ENCODE data around the gene AKAP13.

Gene AKAP13

GRCh38 chr15:85709250-85709649, 328.8 kb downstream of the AKAP13 start:
- no peak for DNase-seq (ENCODE audit: extremely low spot score)
- POLR2A ChIA-PET: no interaction called here
- CTCF ChIA-PET: no interaction called here

GRCh38 chr15:85710340-85710842, 330.0 kb downstream of the AKAP13 start:
- no peak for DNase-seq (ENCODE audit: extremely low spot score)
- no peak for TF ChIP-seq TARDBP (IDR thresholded peaks at IDR 0.05)
- ChIA-PET POLR2A (no interaction called here), CTCF (no interaction called here)

More at GRCh38 chr15:85709250-85709649, 328.8 kb downstream of the AKAP13 start:
- no peak for TF ChIP-seq SUZ12 (IDR thresholded peaks at IDR 0.05)
- TF ChIP-seq FOXM1 (IDR thresholded peaks at IDR 0.05; ENCODE audit: borderline replicate concordance): no peak
- no peak for TF ChIP-seq ELF4 (IDR thresholded peaks at IDR 0.05)
- no peak for TF ChIP-seq FOXK2 (IDR thresholded peaks at IDR 0.05)
- no peak for TF ChIP-seq NFRKB (IDR thresholded peaks at IDR 0.05)
- no peak for TF ChIP-seq PKNOX1 (IDR thresholded peaks at IDR 0.05)
- no peak for TF ChIP-seq LEF1 (IDR thresholded peaks at IDR 0.05; ENCODE audit: borderline replicate concordance)
- TF ChIP-seq BHLHE40 (IDR thresholded peaks at IDR 0.05; ENCODE audit: borderline replicate concordance): no peak
- no peak for TF ChIP-seq CTBP1 (IDR thresholded peaks at IDR 0.05; ENCODE audit: borderline replicate concordance)
- no peak for TF ChIP-seq FOXA1 (IDR thresholded peaks at IDR 0.05)
- TF ChIP-seq ARNT (IDR thresholded peaks at IDR 0.05): no peak
- no peak for TF ChIP-seq HDGF (IDR thresholded peaks at IDR 0.05; ENCODE audit: borderline replicate concordance)
- no peak for TF ChIP-seq TARDBP (IDR thresholded peaks at IDR 0.05)
- TF ChIP-seq L3MBTL2 (conservative IDR thresholded peaks at IDR 0.05): no peak
- no peak for TF ChIP-seq ZNF384 (IDR thresholded peaks at IDR 0.05)
- no peak for TF ChIP-seq SP1 (IDR thresholded peaks at IDR 0.05)

- ChIA-PET POLR2A (no interaction called here), CTCF (no interaction called here)
- TF ChIP-seq L3MBTL2 (conservative IDR thresholded peaks at IDR 0.05) (no peak), NFRKB (IDR thresholded peaks at IDR 0.05) (no peak), CTBP1 (IDR thresholded peaks at IDR 0.05; ENCODE audit: borderline replicate concordance) (no peak)
- DNase-seq (ENCODE audit: extremely low spot score): no peak
Observed at GRCh38 chr15:85711580-85712192, 331.3 kb downstream of the AKAP13 start.

GRCh38 chr15:85716261-85716660, 335.9 kb downstream of the AKAP13 start:
- CTCF ChIA-PET: no interaction called here

GRCh38 chr15:85717212-85717611, 336.8 kb downstream of the AKAP13 start:
- TF ChIP-seq BHLHE40 (IDR thresholded peaks at IDR 0.05; ENCODE audit: borderline replicate concordance): no peak
- CTCF ChIA-PET: no interaction called here
- no peak for DNase-seq (ENCODE audit: extremely low spot score)
- POLR2A ChIA-PET: no interaction called here

More at GRCh38 chr15:85716261-85716660, 335.9 kb downstream of the AKAP13 start:
- POLR2A ChIA-PET: no interaction called here
- TF ChIP-seq LEF1 (IDR thresholded peaks at IDR 0.05; ENCODE audit: borderline replicate concordance) (no peak), ARNT (IDR thresholded peaks at IDR 0.05) (no peak), FOXK2 (IDR thresholded peaks at IDR 0.05) (no peak), CTBP1 (IDR thresholded peaks at IDR 0.05; ENCODE audit: borderline replicate concordance) (no peak), L3MBTL2 (conservative IDR thresholded peaks at IDR 0.05) (no peak), HDGF (IDR thresholded peaks at IDR 0.05; ENCODE audit: borderline replicate concordance) (no peak)
- no peak for DNase-seq (ENCODE audit: extremely low spot score)

GRCh38 chr15:85718271-85718971, 338.0 kb downstream of the AKAP13 start:
- no peak for DNase-seq (ENCODE audit: extremely low spot score)
- POLR2A ChIA-PET: no interaction called here
- CTCF ChIA-PET: interaction anchor here (0.6 to 0.7 kb wide), 2 partner anchors 105 to 112 kb away, joined by 3 to 4 read pairs; no protein-coding TSS in a partner anchor
- no peak for TF ChIP-seq ELF4 (IDR thresholded peaks at IDR 0.05)
- no peak for TF ChIP-seq TARDBP (IDR thresholded peaks at IDR 0.05)
- TF ChIP-seq FOXK2 (IDR thresholded peaks at IDR 0.05): no peak
- no peak for TF ChIP-seq HDGF (IDR thresholded peaks at IDR 0.05; ENCODE audit: borderline replicate concordance)
- TF ChIP-seq PKNOX1 (IDR thresholded peaks at IDR 0.05): no peak
- TF ChIP-seq BHLHE40 (IDR thresholded peaks at IDR 0.05; ENCODE audit: borderline replicate concordance): no peak
- no peak for TF ChIP-seq SP1 (IDR thresholded peaks at IDR 0.05)
- no peak for TF ChIP-seq L3MBTL2 (conservative IDR thresholded peaks at IDR 0.05)
- no peak for TF ChIP-seq CTBP1 (IDR thresholded peaks at IDR 0.05; ENCODE audit: borderline replicate concordance)

GRCh38 chr15:85718981-85719380, 338.6 kb downstream of the AKAP13 start:
- ChIA-PET POLR2A (no interaction called here), CTCF (interaction anchor here (0.6 kb wide), 1 partner anchor 112 kb away, joined by 4 read pairs; no protein-coding TSS in a partner anchor)
- TF ChIP-seq FOXK2 (IDR thresholded peaks at IDR 0.05): no peak
- no peak for TF ChIP-seq FOXM1 (IDR thresholded peaks at IDR 0.05; ENCODE audit: borderline replicate concordance)
- TF ChIP-seq LEF1 (IDR thresholded peaks at IDR 0.05; ENCODE audit: borderline replicate concordance): no peak
- no peak for TF ChIP-seq TARDBP (IDR thresholded peaks at IDR 0.05)
- TF ChIP-seq SUZ12 (IDR thresholded peaks at IDR 0.05): no peak
- TF ChIP-seq ELF4 (IDR thresholded peaks at IDR 0.05): no peak
- no peak for TF ChIP-seq L3MBTL2 (conservative IDR thresholded peaks at IDR 0.05)
- TF ChIP-seq NFRKB (IDR thresholded peaks at IDR 0.05): no peak
- no peak for TF ChIP-seq PKNOX1 (IDR thresholded peaks at IDR 0.05)
- TF ChIP-seq ZNF384 (IDR thresholded peaks at IDR 0.05): no peak
- TF ChIP-seq CTBP1 (IDR thresholded peaks at IDR 0.05; ENCODE audit: borderline replicate concordance): no peak
- TF ChIP-seq HDGF (IDR thresholded peaks at IDR 0.05; ENCODE audit: borderline replicate concordance): no peak
- no peak for TF ChIP-seq SP1 (IDR thresholded peaks at IDR 0.05)
- no peak for TF ChIP-seq FOXA1 (IDR thresholded peaks at IDR 0.05)
- TF ChIP-seq BHLHE40 (IDR thresholded peaks at IDR 0.05; ENCODE audit: borderline replicate concordance): no peak
- no peak for TF ChIP-seq ARNT (IDR thresholded peaks at IDR 0.05)
- DNase-seq (ENCODE audit: extremely low spot score): no peak

All from HEK293T (cell line).